Measurements from ENCODE around the gene SYCN.
A peak's percentile ranks its signal among the peaks of the same experiment; 100 is the strongest.
"Not testable (repeated sequence)": the region's sequence is repeated elsewhere in the genome, so short reads cannot be mapped to it uniquely, and the experiment has no call there.

SYCN gene, protein sequence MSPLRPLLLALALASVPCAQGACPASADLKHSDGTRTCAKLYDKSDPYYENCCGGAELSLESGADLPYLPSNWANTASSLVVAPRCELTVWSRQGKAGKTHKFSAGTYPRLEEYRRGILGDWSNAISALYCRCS

DNA sequence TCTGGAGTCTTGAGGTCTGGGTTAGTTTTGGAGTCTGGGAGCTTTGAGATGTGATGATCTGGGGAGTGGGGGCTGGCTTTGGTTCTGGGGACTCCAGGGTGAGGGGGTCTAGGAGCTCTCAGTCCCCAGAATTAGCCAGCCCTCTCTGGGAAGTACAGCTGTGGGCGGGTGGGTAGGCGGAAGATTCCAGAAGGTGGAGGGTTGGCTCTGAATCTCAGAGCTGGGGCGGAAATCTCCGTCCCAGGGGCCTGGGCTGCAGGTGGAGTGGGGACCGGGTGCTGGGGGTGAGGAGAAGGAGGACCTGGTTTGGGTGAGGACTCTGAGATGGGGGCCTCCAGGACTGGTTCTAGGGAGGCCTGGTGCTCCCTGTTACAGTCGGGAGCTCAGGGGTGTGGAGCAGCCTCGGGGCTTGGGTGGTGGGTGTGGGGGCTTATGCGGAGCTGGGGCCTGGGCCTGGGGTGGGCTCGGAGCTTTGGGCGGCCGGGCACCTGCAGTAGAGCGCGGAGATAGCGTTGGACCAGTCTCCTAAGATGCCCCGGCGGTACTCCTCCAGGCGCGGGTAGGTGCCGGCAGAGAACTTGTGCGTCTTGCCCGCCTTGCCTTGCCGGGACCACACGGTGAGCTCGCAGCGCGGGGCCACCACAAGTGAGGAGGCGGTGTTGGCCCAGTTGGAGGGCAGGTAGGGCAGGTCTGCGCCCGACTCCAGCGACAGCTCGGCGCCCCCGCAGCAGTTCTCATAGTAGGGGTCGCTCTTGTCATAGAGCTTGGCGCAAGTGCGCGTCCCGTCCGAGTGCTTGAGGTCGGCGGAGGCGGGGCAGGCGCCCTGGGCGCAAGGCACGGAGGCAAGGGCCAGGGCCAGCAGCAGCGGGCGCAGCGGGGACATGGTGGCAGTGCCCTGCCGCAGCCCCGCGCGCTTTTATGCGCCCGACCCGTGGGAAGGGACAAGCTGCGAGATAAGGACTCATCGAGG lies at the start of gene SYCN:
Gene SYCN (minus strand): TSS at position 892 of the 970 bp plus-strand sequence. CDS start 9 bp downstream, at position 883.
- in situ Hi-C loops (cut with MboI; ENCODE audit: low pct_unique_long_range_greater_than_20kb, low sequenced_read_pairs): no loop called here
- no peak for DNase-seq

DNA sequence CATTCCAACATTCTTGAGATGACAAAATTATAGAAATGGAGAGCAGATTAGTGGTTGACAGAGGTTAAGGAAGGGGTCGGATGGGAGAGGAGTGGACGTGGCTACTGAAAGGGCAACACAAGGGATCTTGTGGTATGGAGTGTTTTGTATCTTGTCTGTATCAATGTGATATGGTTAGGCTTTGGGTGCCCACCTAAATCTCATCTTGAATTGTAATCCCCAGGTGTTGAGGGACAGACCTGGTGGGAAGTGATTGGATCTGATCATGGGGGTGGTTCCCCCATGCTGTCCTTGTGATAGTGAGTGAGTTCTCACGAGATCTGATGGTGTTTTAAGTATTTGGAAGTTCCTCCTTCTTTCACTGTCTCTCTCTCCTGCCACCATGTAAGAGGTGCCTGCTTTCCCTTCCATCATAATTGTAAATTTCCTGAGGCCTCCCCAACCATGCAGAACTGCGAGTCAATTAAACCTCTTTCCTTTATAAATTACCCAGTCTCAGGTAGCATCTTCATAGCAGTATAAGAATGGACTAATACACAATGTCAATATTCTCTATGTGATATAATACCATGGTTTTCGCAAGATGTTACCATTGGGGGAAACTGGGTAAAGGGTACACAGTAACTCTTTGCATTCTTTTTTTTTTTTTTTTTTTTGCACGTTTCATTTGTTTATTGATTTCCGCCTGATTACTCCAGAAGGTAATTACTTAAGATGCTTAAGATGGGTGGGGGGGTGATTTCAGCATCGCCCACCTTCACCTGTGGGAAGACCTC lies 49.5 kb upstream of the SYCN start:
- in situ Hi-C loops (cut with MboI; ENCODE audit: low pct_unique_long_range_greater_than_20kb, low sequenced_read_pairs): no loop called here
- no peak for DNase-seq

DNA sequence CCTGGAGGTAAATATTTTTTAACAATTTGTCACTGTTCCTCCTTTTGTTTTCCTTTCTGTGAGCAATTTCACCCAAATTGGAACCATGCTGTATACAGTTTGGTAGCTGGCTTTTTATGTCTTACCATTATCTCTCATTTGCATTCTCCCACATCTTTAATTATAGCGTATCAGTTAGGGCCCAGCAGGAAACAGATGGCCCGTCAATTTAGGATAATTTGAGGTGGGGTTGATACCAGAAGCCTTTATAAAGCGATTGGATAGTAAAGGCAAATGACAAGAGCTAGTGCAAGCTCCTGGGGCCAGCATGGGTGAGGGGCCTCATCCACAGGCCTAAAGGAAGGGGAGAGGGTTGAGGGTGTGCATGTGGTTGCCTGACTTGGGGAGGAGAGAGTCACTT lies 48.4 kb upstream of the SYCN start:
- in situ Hi-C loops (cut with MboI; ENCODE audit: low pct_unique_long_range_greater_than_20kb, low sequenced_read_pairs): no loop called here
- DNase-seq: peak; percentile 94

DNA sequence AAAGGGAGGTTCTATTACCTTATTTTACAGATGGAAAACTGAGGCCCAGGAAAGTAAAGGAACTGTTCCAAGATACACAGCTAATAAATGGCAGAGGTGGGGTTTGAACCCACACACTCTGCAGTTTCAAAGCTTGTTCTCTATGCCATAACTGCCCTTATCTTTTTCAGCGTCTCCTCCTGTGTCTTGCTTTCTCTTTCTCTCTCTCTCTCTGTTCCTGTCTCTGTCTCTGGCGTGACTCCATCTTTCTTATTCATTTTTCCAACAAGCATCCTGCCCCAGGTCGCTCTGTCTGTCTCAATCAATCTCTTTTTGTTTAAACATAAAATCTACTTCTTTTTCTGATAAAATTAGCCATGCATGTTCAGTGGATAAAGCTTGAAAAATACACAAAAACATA lies 47.8 kb upstream of the SYCN start:
- in situ Hi-C loops (cut with MboI; ENCODE audit: low pct_unique_long_range_greater_than_20kb, low sequenced_read_pairs): no loop called here
- DNase-seq: peak; percentile 9

DNA sequence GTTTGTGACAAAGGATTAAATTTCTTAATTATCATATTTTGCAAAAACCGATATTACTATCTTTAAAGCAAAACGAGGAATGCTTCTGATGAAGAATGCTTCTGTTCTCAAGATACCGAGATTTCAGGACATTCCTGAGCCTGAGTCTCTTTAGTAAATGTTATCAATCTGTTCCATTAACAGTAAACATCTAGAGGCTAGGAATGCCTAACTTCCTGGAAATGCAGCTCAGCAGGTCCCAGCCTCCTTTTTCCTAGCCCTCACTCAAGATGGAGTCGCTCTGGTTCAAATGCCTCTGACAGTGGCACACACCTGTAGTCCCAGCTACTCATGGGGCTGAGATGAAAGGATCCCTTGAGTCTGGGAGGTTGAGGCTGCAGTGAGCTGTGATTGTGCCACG lies 47.0 kb upstream of the SYCN start:
- in situ Hi-C loops (cut with MboI; ENCODE audit: low pct_unique_long_range_greater_than_20kb, low sequenced_read_pairs): no loop called here
- DNase-seq: no peak

DNA sequence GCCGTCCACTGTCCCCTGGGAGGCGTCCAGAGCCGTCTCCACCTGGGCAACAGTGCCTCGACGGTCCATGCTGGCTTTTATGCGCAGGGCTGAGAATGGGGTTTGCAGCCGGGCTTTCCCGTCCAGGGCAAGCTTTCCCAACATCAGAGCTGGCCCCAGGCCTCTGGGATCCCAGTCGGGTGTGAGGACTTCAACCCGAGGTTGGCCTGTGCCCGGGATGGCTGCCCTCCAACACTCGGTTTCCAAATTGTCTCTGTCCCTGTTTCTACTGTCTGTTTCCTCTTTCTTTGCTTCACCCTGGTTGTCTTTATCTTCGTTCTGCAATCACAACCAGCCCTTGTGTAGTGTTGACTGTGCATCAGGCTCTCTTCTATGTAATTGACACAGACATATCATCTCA lies 44.7 kb upstream of the SYCN start, which contains the start of gene IFNL4:
Gene IFNL4 (minus strand): TSS at position 51 of the 400 bp plus-strand sequence.
- in situ Hi-C loops (cut with MboI; ENCODE audit: low pct_unique_long_range_greater_than_20kb, low sequenced_read_pairs): no loop called here
- no peak for DNase-seq

DNA sequence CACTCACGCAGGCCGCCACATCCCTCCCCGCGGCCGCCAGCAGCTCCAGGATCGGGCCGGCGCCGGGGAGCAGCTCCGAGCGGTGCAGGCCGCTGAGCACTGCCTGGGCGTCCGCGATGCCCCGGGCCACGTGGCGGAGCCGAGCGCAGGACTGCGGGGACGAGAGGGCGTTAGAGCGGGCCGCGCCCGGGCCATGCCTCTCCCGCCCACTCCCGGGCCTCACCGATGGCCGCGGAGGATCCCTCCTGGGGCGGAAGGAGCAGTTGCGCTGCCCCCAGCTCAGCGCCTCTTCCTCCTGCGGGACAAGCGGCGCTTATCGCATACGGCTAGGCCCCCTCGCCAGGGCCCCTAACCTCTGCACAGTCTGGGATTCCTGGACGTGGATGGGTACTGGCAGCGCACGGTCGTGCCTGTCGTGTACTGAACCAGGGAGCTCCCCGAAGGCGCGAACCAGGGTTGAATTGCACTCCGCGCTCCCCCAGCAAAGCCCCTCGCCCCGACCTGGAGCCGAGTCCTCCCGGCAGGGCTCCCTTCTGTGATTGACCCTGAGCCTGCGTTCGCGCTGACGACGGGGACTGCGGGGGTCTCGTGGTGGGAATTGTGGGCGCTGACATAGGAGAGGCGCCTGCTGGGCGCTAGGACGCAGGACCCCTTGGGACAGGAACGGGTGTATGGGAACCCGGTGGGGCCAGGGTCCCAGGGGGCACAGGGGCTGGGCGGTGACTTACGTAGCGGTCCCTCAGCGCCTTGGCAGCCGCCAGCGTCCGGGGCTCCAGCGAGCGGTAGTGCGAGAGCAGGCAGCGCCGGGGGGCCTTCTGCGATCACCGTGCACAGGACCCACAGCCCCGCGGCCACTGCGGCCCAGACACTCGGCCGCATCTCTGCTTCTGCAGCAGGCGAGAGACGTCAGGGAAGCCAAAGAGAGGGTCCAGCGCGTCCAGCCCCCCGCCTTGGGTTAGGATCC lies 43.9 kb upstream of the SYCN start:
- DNase-seq: no peak
- in situ Hi-C loops (cut with MboI; ENCODE audit: low pct_unique_long_range_greater_than_20kb, low sequenced_read_pairs): no loop called here

DNA sequence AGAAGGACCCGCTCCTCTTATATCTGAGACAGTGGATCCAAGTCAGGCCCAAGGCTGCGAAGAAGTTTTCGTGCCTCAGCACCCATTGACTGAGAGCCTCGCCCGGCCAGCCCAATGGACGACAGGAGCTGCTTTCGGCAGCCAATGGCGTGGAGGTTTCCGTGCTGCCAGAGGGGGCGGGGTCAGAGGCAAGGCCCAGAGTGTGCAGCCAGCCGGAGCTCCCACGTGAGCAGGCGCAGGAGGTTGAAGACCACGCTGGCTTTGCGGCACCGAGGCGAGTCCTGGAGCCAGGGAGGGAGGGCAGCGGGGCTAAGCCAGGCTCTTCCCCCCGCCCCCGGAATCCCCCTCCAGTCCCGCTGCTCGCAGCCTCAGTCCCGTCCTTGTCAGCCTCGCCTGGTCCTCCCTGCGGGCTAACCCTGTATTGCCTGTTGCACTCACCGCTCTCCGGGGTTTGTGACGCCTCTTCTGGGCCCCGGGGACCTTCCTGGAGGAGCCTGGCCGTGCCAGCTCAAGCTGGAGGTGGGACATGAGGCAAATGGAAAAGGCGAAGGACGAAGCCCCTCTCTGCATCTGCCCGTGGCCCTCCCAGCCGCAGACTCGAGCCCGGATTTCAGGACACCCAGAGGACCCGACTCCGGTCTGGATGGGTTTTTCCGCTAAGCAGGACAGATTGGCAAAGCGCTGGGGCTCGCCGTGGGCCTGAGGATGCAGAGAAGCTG lies 43.0 kb upstream of the SYCN start:
- no peak for DNase-seq
- in situ Hi-C loops (cut with MboI; ENCODE audit: low pct_unique_long_range_greater_than_20kb, low sequenced_read_pairs): no loop called here

DNA sequence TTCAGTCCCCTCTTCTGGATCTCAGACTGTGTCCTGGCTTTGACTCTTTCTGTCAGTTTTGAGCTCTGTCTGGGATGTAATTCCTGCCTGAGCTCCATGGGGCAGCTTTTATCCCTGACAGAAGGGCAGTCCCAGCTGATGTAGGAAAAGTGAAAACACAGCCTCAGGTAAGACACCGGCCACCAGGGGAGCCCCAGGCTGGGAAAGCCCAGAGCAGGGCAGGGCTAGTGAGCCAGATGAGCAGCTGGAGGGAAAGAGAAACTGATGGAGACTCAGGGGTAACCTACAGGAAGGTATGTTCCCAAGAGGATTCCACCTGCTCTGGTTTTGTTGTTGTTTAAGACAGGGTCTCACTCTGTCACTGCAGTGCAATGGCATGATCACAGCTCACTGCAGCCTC lies 41.1 kb upstream of the SYCN start:
- in situ Hi-C loops (cut with MboI; ENCODE audit: low pct_unique_long_range_greater_than_20kb, low sequenced_read_pairs); DNase-seq: not testable (repeated sequence)

DNA sequence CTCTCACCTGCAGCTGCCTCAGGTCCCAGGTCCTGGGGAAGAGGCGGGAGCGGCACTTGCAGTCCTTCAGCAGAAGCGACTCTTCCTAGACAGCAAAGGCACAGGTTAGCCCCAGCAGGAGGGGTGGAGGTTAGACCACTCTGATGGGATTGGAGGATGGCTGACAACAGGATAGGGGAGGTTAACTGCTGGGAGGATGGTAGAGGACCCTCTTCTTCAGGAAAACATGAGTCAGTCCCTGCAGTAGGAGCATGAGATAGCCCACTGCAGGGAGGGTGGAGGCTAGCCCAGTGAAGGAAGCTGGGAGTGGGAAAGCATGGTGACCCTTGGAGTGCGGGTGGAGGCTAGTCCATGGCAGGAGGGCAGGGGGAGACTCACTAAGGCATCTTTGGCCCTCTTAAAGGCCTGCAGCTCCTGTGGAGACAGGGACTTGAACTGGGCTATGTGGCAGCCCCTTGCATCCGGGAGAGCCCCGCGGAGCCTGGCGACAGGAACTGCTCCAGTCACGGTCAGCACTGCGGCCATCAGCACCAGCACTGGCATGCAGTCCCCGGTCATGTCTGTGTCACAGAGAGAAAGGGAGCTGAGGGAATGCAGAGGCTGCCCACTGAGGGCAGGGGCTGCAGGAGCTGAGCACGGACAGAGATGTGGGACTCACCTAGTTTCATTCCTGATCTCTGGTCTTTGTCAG lies 40.5 kb upstream of the SYCN start, which contains the start of gene IFNL3:
Gene IFNL3 (minus strand): TSS at position 597 of the 691 bp plus-strand sequence. CDS start 39 bp downstream, at position 558.
- DNase-seq; in situ Hi-C loops (cut with MboI; ENCODE audit: low pct_unique_long_range_greater_than_20kb, low sequenced_read_pairs): not testable (repeated sequence)

DNA sequence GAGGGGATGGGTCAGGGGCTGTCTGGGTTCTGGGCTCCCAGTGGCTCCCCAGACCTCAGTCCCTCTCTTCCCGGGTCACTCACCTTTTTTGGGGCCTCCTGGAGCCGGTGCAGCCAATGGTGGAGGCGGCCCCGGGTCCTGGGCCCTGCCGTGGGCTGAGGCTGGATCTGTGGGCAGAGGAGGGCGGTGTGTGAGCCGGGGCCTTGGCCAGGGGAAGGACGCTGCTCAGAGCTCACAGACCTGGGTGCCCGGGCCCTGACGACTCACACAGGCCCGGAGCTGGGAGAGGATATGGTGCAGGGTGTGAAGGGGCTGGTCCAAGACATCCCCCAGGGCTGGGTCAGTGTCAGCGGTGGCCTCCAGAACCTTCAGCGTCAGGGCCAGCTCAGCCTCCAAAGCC lies 39.7 kb upstream of the SYCN start:
- DNase-seq; in situ Hi-C loops (cut with MboI; ENCODE audit: low pct_unique_long_range_greater_than_20kb, low sequenced_read_pairs): not testable (repeated sequence)

DNA sequence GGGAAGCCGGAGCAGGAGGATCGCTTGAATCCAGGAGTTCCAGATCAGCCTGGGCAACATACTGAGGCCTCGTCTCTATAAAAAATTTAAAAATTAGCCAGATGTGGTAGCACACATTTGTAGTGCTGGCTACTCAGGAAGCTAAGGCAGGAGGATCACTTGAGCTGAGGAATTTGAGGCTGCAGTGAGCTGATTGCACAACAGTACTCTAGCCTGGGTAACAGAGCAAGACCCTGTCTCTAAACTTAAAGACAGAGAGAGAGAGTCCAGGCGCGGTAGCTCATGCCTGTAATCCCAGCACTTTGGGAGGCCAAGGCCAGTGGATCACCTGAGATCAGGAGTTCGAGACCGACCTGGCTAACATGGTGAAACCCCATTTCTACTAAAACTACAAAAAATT lies 36.4 kb upstream of the SYCN start:
- in situ Hi-C loops (cut with MboI; ENCODE audit: low pct_unique_long_range_greater_than_20kb, low sequenced_read_pairs): no loop called here
- no peak for DNase-seq

DNA sequence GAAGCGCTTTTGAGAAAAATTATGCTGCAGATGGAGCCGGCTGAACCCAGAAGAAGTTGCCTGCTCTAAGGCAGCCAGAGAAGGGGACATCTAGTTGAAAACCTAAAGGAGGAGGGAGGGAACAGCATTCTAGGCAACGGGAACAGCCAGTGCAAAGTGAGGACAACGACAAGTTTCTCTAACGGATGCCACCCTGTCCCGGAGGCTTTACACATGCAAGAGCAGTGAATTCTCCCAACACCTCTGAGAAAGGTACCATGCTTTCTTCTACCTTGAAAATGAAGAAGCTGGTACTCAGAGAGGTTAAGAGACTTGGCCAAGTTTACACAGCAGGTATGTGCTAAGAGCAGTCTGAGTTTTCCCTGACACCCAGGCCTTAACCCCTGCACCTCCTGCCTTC lies 34.9 kb upstream of the SYCN start:
- DNase-seq: no peak
- in situ Hi-C loops (cut with MboI; ENCODE audit: low pct_unique_long_range_greater_than_20kb, low sequenced_read_pairs): no loop called here

DNA sequence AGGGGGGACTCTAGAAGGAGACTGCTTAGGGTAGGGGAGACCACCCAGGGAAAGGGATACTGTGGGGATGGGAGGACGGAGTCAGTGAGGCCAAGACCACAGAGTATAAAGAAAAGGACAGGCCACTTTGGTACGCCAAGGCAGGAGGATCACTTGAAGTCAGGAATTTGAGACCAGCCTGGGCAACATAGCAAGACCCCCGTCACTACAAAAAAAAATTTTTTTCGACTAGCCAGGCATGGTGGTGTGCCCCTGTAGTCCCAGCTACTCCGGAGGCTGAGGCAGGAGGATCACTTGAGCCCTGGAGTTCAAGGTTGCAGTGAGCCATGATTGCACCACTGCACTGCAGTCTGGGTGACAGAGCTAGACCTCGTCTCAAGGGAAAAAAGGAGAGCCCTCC lies 34.1 kb upstream of the SYCN start:
- in situ Hi-C loops (cut with MboI; ENCODE audit: low pct_unique_long_range_greater_than_20kb, low sequenced_read_pairs): no loop called here
- DNase-seq: no peak

DNA sequence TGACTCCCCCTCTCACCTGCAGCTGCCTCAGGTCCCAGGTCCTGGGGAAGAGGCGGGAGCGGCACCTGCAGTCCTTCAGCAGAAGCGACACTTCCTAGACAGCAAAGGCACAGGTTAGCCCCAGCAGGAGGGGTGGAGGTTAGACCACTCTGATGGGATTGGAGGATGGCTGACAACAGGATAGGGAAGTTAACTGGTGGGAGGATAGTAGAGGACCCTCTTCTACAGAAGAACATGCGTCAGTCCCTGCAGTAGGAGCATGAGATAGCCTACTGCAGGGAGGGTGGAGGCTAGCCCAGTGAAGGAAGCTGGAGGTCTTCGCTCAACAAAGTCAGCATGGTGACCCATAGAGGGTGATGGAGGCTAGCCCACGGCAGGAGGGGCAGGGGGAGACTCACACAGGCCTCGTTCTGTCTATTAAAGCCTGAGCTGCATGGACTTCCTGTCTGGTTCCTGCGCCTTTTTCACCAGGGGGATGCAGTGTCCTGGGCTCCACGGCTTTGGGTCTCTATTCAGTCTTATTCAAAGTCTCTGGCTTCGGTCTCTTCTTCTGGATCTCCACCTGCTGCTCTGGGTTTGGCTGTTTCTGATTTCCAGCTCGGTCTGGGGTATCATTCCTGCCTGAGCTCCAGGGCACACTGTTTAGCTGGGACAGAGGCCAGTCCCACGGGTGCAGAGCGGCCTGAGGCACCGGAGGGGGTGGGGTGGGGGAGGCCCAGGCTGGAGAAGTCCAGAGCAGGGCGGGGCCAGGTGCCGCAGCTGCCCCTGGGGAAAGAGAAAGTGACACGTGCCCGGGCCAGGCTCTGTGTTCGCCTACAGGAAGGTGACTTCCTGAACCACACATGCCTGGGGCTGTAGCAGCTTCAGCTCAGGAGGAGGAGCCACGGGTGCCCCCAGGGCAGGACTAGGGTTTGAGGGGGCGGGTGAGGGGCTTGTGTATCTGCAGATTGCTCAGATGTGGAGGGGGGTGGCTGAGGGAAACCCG lies 33.4 kb upstream of the SYCN start:
- in situ Hi-C loops (cut with MboI; ENCODE audit: low pct_unique_long_range_greater_than_20kb, low sequenced_read_pairs): no loop called here
- peak; percentile 72 for DNase-seq

DNA sequence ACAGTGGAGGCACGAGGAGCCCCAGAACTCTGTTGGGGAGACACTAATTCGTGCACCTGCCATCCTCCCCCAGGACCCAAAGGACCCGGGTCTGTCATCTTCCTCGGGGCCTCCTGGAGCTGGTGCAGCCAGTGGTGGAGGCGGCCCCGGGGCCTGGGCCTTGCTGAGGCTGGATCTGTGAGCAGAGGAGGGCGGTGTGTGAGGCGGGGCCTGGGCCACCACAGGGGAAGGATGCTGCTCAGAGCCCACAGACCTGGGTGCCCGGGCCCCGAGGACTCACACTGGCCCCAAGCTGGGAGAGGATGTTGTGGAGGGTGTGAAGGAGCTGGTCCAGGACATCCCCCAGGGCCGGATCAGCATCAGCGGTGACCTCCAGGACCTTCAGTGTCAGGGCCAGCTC lies 32.5 kb upstream of the SYCN start:
- no peak for DNase-seq
- in situ Hi-C loops (cut with MboI; ENCODE audit: low pct_unique_long_range_greater_than_20kb, low sequenced_read_pairs): no loop called here

Measured in KBM-7 (cell line).